Suppressor macrophage treated with lipopolysaccharide for 1 hour (primary cell): ENCODE results near the gene HTR2C.
"Not testable (repeated sequence)": the region's sequence is repeated elsewhere in the genome, so short reads cannot be mapped to it uniquely, and the experiment has no call there.

Experiments
- DNase-seq, 3 donors: peaks; one replicate each; pipeline ENCODE4 v3.0.0-alpha.2; 2020 to 2022

HTR2C gene

GRCh38 chrX:114715096-114715495, 131.2 kb downstream of the HTR2C start:
- DNase-seq = no peak

GRCh38 chrX:114717921-114718320, 134.0 kb downstream of the HTR2C start:
- peak in 1 of 3 donors; percentile 3 for DNase-seq

GRCh38 chrX:114766541-114766940, 182.7 kb downstream of the HTR2C start:
- no peak for DNase-seq

GRCh38 chrX:114774691-114775090, 190.8 kb downstream of the HTR2C start:
- no peak for DNase-seq

GRCh38 chrX:114782925-114783324, 199.0 kb downstream of the HTR2C start:
- DNase-seq = no peak

- no peak for DNase-seq
Measured at GRCh38 chrX:114787061-114787460, 203.2 kb downstream of the HTR2C start.

GRCh38 chrX:114797494-114797893, 213.6 kb downstream of the HTR2C start:
- DNase-seq = no peak

GRCh38 chrX:114798907-114799306, 215.0 kb downstream of the HTR2C start:
- DNase-seq = no peak

- DNase-seq = peak in 1 of 3 donors; percentile 5
Measured at GRCh38 chrX:114800719-114801118, 216.8 kb downstream of the HTR2C start.

- no peak for DNase-seq
Measured at GRCh38 chrX:114819509-114819908, 235.6 kb downstream of the HTR2C start.

- no peak for DNase-seq
Measured at GRCh38 chrX:114841051-114841450, 257.2 kb downstream of the HTR2C start.

- no peak for DNase-seq
Measured at GRCh38 chrX:114842181-114842580, 258.3 kb downstream of the HTR2C start.

- no peak for DNase-seq
Measured at GRCh38 chrX:114889481-114889880, 305.6 kb downstream of the HTR2C start.

GRCh38 chrX:114903618-114904017, 319.7 kb downstream of the HTR2C start:
- no peak for DNase-seq

- DNase-seq = no peak
Measured at GRCh38 chrX:114905251-114905650, 321.4 kb downstream of the HTR2C start.

GRCh38 chrX:114906984-114907510, 323.2 kb downstream of the HTR2C start:
- no peak for DNase-seq

- DNase-seq = no peak
Measured at GRCh38 chrX:114924423-114924822, 340.5 kb downstream of the HTR2C start.

- no peak for DNase-seq
Measured at GRCh38 chrX:114924856-114925255, 341.0 kb downstream of the HTR2C start.

GRCh38 chrX:114930227-114930626, 346.3 kb downstream of the HTR2C start:
- DNase-seq = no peak

- no peak for DNase-seq
Measured at GRCh38 chrX:114932550-114932949, 348.7 kb downstream of the HTR2C start.

- DNase-seq = not testable (repeated sequence)
Measured at GRCh38 chrX:114933291-114933690, 349.4 kb downstream of the HTR2C start.

- not testable (repeated sequence) for DNase-seq
Measured at GRCh38 chrX:114937090-114937489, 353.2 kb downstream of the HTR2C start.

- no peak for DNase-seq
Measured at GRCh38 chrX:114952696-114953095, 368.8 kb downstream of the HTR2C start.
